BJ (cell line): ENCODE results near the gene POLR1F. TPM values are rescaled to one million over a fixed set of nuclear protein-coding genes. Genes with fewer than 3 reads are reported as not detected.

ENCODE experiments used
- CTCF ChIA-PET: fragments of 350-600 bp; formaldehyde crosslinking; extraction: SDS; loops from one replicate; lab custom pipeline; 2021; ENCODE audit warnings: antibody characterized with exemption, inconsistent platforms; lab: Yijun Ruan, JAX
- POLR2A ChIA-PET: fragments of 300-600 bp; sonication (Branson Sonifier 250); formaldehyde crosslinking; extraction: SDS; loops from one replicate; lab custom pipeline; 2021; ENCODE audit warnings: antibody characterized with exemption; lab: Charles Lee
- DNase-seq: peaks from one replicate; pipeline ENCODE4 v3.0.0-alpha.2; 2011; ENCODE audit warnings: low read depth
- H3K27me3 ChIP-seq: 2 replicates; pipeline ENCODE4 v1.6.0; 2011; ENCODE audit warnings: low read length; ENCODE audit not compliant: control insufficient read depth, insufficient read depth
- H3K36me3 ChIP-seq: 2 replicates; pipeline ENCODE4 v1.5.1; 2011; ENCODE audit warnings: low read length; ENCODE audit not compliant: control insufficient read depth, insufficient read depth
- H3K4me3 ChIP-seq: 2 replicates; pipeline ENCODE4 v1.5.1; 2011; ENCODE audit warnings: low read depth, mild to moderate bottlenecking, control low read depth, low read length
- CTCF ChIP-seq: IDR thresholded peaks from 2 replicates; pipeline ENCODE4 v1.5.1; 2011; ENCODE audit warnings: low read depth, mild to moderate bottlenecking, control low read depth, inconsistent platforms, low read length, moderate library complexity; ENCODE audit not compliant: insufficient read depth
- polyA plus RNA-seq: library from polyadenylated mRNA; depleted of rRNA; stranded (reverse); fragments of >200 nt; gene quantifications from 2 replicates; pipeline ENCODE4 v1.2.3, GENCODE V29; 2011; rRNA removed
- small RNA-seq: library from RNA; depleted of rRNA; stranded (forward); fragments of <200 nt; gene quantifications from one replicate; pipeline ENCODE3, GENCODE V24; 2012; ENCODE audit warnings: low replicate concordance, low read depth; ENCODE audit not compliant: insufficient read length

POLR1F gene
- polyA plus RNA-seq, 1 experiment = 5.1 TPM

- POLR2A ChIA-PET = no interaction called here
- H3K4me3 ChIP-seq = no peak overlapping the region
- CTCF ChIA-PET = interaction anchor here (0.9 to 1.7 kb wide), 5 partner anchors 21 to 1313 kb away, joined by 3 to 5 read pairs (median 3); no protein-coding TSS in a partner anchor
- DNase-seq = no peak
- H3K27me3 ChIP-seq = no peaks in the 10 kb centered on the region
- H3K36me3 ChIP-seq = no peaks in the 10 kb centered on the region
- peak; percentile 51 for TF ChIP-seq CTCF
These were observed 43.3 kb downstream of the POLR1F start for GRCh38 chr7:19665399-19666008.

GRCh38 chr7:19663816-19664462 lies 44.9 kb downstream of the POLR1F start:
- Histone ChIP-seq H3K4me3 (no peak overlapping the region), H3K36me3 (no peaks in the 10 kb centered on the region), H3K27me3 (no peaks in the 10 kb centered on the region)
- CTCF ChIA-PET = interaction anchor here (1.1 to 1.3 kb wide), 2 partner anchors 540 to 1311 kb away, joined by 3 read pairs; no protein-coding TSS in a partner anchor
- POLR2A ChIA-PET = no interaction called here
- TF ChIP-seq CTCF = no peak
- DNase-seq = no peak

- no peak for TF ChIP-seq CTCF
- no peak for DNase-seq
- H3K4me3 ChIP-seq = no peak overlapping the region
- CTCF ChIA-PET = no interaction called here
- POLR2A ChIA-PET = no interaction called here
- H3K27me3 ChIP-seq = no peaks in the 10 kb centered on the region
- no peaks in the 10 kb centered on the region for H3K36me3 ChIP-seq
These were observed 60.0 kb downstream of the POLR1F start for GRCh38 chr7:19648791-19649190.

Small RNA genes within 50 kb of the gene (small RNA-seq; reads per million reads assigned to genes)
- 2.5 reads per million, percentile 26 among the genes with 10 or more reads in this experiment for gene MIR3146

Other genes starting within 250 kb of the POLR1F start
- not detected in 2 replicates for gene TMEM196, start 64.6 kb upstream of the POLR1F start, polyA plus RNA-seq